GM19468 (cell line): ENCODE results near the gene CEP295NL.
"Not testable (repeated sequence)": the region's sequence is repeated elsewhere in the genome, so short reads cannot be mapped to it uniquely, and the experiment has no call there.

Source experiments
- ATAC-seq: cut with Tn5 transposase; IDR thresholded peaks from one replicate; pipeline ENCODE4 v1.9.1; 2021; ENCODE audit warnings: mild to moderate bottlenecking, moderate library complexity, moderate number of reproducible peaks; ENCODE audit not compliant: unreplicated experiment; ENCODE audit errors: extremely low read depth

Gene CEP295NL

GRCh38 chr17:78891406-78892061, 11.5 kb downstream of the CEP295NL start:
- no peak for ATAC-seq

DNA sequence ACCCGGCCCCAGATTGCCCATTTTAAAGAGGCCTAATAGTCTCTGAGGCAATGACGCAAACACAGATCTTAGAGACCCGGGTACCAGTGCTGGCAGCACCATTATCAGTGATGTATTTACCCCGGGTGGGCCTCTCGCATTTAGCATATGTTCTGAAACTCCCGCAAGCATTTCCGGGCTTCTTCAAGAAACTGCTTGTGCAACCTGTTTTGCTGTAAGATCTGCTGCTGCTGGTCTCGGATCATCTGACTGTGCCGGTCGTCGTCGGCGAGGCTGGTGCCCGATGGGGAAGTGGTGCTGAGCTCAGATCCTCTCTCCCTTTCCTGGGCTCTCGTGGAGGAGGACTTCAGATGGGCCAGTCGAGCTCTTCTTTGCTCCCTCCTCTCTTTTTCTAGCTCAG, 12.5 kb downstream of the CEP295NL start:
- no peak for ATAC-seq

DNA sequence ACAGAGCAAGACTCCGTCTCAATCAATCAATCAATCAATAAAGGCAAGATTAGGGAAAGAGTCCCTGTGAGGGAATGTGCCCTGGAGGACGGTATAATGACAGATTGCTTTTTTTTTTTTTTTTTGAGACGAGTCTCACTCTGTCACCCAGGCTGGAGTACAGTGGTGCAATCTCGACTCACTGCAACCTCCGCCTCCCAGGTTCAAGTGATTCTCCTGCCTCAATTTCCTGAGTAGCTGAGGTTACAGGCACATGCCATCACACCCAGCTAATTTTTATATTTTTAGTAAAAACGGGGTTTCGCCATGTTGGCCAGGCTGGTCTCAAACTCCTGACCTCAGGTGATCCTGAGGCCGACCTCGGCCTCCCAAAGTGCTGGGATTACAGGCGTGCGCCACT, 12.9 kb downstream of the CEP295NL start:
- not testable (repeated sequence) for ATAC-seq

DNA sequence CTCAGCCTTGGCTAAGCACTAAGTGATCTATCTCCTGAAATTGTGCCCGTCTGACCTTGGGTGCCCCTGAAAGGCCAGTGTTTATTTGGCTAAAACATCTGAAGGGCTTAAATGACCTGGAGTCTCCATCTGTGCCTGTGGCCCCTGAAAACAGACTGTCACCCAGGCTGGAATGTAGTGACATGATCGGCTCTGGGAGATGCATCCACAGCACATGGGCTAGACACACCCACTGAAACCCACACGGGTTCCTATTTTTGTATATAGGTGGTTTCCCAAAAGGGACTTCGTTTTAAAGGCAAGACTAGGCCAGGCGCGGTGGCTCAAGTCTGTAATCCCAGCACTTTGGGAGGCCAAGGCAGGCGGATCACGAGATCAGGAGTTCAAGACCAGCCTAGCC, 13.5 kb downstream of the CEP295NL start:
- no peak for ATAC-seq

- no peak for ATAC-seq
Measured at GRCh38 chr17:78888941-78889518, 14.0 kb downstream of the CEP295NL start.

DNA sequence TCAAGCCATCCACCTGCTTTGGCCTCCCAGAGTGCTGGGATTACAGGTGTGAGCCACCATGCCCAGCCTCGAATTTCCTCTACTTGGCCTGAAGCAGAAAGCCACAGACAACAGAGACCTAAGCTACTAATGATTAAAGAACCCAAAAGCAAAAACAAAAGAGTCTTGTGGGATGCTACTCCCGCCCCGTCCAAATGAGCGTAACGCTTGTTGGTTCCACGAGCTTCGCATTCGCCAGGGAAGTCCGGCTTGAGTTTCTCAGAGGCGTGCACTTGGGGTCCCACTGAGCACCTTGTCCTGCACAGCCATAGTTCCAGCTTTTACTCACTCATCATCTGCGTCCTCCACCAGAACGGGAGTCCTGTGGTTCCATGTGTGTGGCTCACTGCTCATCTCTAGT, 16.0 kb downstream of the CEP295NL start:
- no peak for ATAC-seq

DNA sequence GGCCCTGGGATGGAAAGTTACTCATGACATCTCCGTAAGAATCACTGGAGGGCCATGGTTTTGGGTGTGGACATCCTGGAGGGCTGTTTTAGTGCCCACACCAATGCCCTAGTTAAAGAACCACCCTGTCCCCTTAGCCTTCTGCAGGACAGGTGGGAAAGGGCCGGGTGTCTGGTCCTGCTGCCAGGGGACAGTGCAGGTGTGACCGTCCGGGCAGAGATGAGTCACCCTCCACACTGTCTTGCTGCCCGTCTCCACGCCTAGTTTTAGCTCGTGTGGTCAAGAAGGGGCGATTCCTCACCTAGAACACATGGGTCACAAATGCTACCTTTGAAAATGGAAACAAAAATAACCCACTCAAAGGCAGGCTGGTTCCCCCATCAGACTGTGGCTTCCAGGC, 17.0 kb downstream of the CEP295NL start:
- ATAC-seq, result no peak

GRCh38 chr17:78884876-78885667, 17.9 kb downstream of the CEP295NL start:
- ATAC-seq, result no peak

DNA sequence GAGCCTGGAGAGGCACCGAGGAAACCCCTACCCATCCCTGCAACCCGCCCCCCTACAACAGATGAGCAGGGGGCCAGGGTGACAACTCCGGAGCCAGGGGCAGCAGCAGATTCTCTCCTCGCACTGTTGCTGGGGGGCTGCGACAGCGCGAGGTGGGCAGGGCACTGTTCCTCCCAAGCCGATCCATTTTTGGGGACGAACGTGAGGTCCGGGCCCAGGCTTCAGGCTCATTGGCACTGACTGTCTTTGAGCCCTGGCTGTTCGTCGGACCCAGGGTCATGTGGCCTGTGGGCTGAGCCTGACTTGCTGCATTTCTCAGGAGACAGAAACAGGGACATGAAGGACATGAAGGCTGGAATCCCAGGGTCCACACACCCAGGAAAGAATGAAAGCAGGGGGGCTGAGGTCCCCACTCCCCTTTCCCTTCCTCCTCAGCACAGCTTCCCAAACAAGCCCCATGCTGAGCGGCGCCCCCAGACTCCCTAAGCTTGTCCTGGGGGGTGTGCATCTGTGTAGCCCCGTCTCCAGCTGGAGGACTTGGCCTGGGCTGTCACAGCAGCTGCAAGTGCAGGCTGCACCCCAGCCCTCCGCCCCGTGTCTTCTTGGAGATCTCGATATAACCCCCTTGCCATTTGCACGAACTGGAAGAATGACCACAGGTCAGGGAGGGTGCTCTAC, 18.7 kb downstream of the CEP295NL start:
- no peak for ATAC-seq

DNA sequence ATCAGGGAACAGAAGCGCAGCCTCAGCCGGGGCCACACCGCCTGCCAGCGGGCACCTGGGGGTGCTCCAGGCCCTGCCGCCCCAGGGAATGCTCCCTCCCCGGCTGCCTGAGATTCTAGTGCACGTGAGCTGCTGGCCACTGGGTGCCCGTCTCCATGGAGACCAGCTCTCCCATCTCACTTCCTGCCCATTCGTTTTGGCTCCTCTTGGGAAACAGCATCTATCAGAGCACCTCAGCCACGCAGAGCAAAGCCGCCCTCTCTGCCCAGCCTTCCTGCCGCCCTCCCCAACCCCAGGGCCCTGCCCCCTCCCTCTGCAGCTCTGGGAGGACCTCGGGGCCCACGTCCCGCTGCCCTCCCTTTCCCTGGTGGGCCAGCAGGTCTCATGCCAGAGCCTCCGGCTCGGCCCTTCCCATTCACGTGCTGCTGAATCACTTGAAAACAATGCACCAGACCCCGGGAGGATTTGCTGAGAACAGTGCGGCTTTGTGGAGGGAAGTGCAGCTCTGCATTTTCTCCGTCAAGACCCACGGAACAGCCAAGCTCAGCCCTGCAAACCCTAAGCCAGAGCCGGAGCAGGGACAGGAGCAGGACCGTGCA, 19.4 kb downstream of the CEP295NL start:
- no peak for ATAC-seq

DNA sequence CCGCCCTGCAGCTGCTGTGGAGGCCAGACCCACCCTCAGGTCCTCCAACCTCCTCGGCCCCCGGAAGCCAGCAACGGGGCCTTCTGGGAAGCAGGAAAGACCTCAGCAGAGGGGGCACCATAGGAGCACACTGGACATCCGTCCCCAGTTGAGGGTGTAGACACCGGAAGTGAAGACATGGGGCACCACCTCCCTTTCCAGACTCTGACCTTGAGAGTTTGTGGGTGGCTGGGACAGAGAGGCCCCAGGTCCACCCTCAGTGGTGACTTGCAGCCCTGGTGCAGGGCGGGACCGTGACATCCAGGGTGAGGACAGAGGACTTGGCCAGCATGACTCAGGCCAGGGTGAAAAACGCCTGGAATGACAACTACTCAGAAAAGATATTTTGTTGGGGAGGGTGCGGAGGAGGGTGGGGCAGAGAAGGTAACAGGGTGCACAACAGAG, 19.9 kb downstream of the CEP295NL start:
- ATAC-seq, result no peak

GRCh38 chr17:78882540-78883088, 20.4 kb downstream of the CEP295NL start:
- ATAC-seq, result no peak

DNA sequence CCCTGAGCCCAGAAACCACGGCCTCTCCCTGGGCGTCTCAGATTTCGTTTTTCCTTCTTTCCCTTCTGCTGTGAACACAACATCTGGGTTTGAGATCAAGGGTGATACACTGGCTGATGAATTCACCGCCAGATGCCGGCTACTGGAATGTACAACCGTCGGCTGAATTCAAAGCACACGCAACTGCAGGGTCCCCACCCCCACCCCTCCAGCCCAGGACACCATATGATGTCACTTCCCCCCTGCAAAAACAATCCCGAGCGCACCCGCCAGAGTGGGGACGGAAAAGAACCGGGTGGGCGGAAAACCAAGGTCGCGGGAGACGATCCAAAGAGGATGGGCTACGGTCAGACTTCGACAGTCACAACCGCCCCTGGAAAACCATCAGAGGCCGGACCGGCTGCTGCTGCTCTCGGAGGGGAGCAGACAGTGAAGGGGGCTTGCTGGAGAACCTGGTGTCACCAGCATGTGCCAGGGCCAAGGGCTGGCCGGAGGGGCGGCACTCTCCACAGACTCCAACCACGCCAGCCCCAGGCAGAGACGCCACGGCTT, 23.3 kb downstream of the CEP295NL start:
- ATAC-seq, result no peak

DNA sequence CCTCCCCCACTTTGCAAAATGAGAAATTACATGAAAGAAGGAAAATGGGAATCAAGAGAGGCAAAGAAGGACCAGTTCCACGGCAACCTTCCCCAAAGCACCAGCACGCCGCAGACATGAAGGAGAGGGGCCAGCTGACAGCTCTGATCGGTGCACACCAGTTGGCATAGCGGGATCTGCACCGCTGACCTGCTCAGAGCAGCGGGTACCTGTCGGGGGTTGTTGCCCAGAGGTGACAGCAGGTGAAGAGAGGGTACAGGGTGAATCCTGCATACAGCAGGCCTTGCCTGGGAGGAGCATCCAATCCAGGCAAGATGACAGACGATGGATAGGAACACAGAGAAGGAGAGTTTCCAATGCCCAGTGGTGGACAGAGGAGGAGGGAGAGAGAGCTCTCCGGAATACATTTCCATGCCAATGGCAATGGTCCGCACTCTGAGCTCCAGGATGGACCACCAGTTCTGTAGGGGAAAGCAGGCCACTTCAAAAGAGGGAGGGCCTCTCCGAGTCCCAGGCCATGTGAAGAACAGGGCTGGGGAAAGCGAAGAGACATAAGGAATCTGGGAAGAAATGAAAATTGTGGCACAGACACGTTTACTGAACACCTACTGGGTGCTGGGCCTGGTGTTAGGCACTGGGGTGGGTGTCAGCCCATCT, 24.0 kb downstream of the CEP295NL start:
- ATAC-seq, result no peak

DNA sequence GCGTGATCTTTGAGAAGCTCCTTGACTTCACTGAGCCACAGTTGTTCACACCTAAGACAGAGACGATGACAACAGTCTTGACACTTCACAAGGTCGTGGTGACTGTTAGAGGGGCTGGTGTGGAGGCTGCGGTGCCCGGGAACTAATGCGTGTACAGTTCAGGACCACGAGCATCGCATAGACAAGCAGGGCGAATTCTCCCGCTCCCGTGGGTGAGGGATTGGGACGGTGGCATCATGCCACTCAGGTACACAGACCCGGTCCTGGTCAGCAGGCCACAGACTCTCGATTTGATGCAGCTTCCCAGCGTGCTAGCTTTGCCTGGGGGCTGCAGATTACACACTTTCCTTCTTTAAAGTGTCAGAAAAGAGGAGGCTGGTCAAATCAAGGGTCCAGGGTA, 24.7 kb downstream of the CEP295NL start:
- ATAC-seq, result no peak

GRCh38 chr17:78876954-78877517, 26.0 kb downstream of the CEP295NL start:
- ATAC-seq, result not testable (repeated sequence)

DNA sequence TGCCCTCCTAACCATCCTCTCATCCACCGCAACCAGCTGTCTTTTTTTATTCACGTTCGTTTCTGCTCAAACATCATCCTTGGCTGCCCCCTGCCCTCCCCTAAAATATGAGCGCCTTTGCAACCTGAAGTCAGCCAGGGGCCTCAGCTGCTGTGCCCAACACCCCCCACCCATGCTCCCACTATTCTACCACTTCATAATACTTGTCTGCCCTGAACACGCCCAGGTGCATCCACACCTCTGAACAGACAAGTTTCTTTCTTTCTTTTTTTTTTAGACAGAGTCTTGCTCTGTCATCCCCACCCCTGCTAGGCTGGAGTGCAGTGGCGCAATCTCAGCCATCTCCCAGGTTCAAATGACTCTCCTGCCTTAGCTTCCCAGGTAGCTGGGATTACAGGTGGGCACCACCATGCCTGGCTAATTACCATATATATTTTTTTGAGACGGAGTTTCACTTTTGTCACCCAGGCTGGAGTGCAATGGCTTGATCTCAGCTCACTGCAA, 26.9 kb downstream of the CEP295NL start:
- ATAC-seq, result no peak

GRCh38 chr17:78875363-78876093, 27.5 kb downstream of the CEP295NL start:
- no peak for ATAC-seq
